Thyroid gland (tissue), 4 donors: ENCODE data around the gene ZNF516. TPM values are rescaled to one million over a fixed set of nuclear protein-coding genes. Genes with fewer than 3 reads are reported as not detected.

ENCODE experiments used
- DNase-seq, 2 donors: peaks; one replicate each; pipeline ENCODE4 v3.0.0-alpha.2; 2019
- H3K27ac ChIP-seq, 3 donors: fragments of 200-600 bp; sonication (generic); 1 replicate in 2 of 3; 2 replicates in 1 of 3; pipeline ENCODE4 v1.5.1; 2016 to 2019; ENCODE audit warnings: mild to moderate bottlenecking in 1 of 3, moderate library complexity in 1 of 3
- H3K27me3 ChIP-seq: fragments of 200-600 bp; sonication (generic); one replicate; pipeline ENCODE4 v1.5.1; 2019
- H3K36me3 ChIP-seq, 2 donors: fragments of 200-600 bp; sonication (generic); one replicate each; pipeline ENCODE4 v1.5.1; 2016 to 2019
- H3K4me1 ChIP-seq, 2 donors: fragments of 200-600 bp; sonication (generic); one replicate each; pipeline ENCODE4 v1.5.1; 2017 to 2019
- H3K4me3 ChIP-seq, 3 donors: fragments of 200-600 bp; sonication (generic); replicated peaks in 1 of 3; 1 replicate in 2 of 3; 2 replicates in 1 of 3; pipeline ENCODE4 v1.5.1; 2016; ENCODE audit warnings: mild to moderate bottlenecking in 1 of 3
- H3K9me3 ChIP-seq: fragments of 200-600 bp; sonication (generic); one replicate; pipeline ENCODE4 v1.5.1; 2017
- CTCF ChIP-seq, 6 experiments: fragments of 200-600 bp in 3 of 6; fragments of 450-650 bp in 3 of 6; sonication (generic) in 3 of 6; IDR thresholded peaks; one replicate each; pipeline ENCODE4 v1.5.1; 2016 to 2019; ENCODE audit warnings: antibody characterized with exemption in 6 of 6, mild to moderate bottlenecking in 2 of 6, inconsistent platforms in 1 of 6, moderate library complexity in 1 of 6
- POLR2A ChIP-seq, 2 donors: fragments of 450-650 bp; IDR thresholded peaks; one replicate each; pipeline ENCODE4 v1.6.1; 2017; ENCODE audit warnings: antibody characterized with exemption in 2 of 2, mild to moderate bottlenecking in 2 of 2, moderate library complexity in 1 of 2
- WGBS, 2 donors: methylation state at CpG; one replicate each; pipeline ENCODE4 v1.1.5; 2017; 5-methylcytosine and 5-hydroxymethylcytosine counted together
- intact Hi-C: fragments of 100-400 bp; cut with DNase I; formaldehyde crosslinking; loops from one replicate; pipeline ENCODE4 v1.15.1; 2023
- total RNA-seq, 4 donors: library from RNA; depleted of rRNA; stranded (reverse); fragments of >200 nt; gene quantifications; one replicate each; pipeline ENCODE4 v1.2.3, GENCODE V29; 2016

The ZNF516 gene
- total RNA-seq, 4 donors from 2014 or later: 25.4 to 44.8 (median 28.6) TPM

- no peak for TF ChIP-seq POLR2A (IDR thresholded peaks at IDR 0.05)
- no peak for TF ChIP-seq CTCF (IDR thresholded peaks at IDR 0.05)
- 95 to 96% methylated on average over 9 of the region's 9 CpGs for WGBS, 2 donors
- DNase-seq: no peak
- peaks cover 15 to 18% of the 10 kb centered on the region in 2 donors for H3K4me1 ChIP-seq
- intact Hi-C loops: no loop called here
- no peaks in the 10 kb centered on the region for H3K9me3 ChIP-seq
- H3K36me3 ChIP-seq: no peaks in the 10 kb centered on the region
- H3K4me3 ChIP-seq: no peak overlapping the region
- H3K27me3 ChIP-seq: no peaks in the 10 kb centered on the region
- H3K27ac ChIP-seq: no peak overlapping the region
These were observed 37.1 kb downstream of the ZNF516 start for GRCh38 chr18:76457957-76458356.

DNA sequence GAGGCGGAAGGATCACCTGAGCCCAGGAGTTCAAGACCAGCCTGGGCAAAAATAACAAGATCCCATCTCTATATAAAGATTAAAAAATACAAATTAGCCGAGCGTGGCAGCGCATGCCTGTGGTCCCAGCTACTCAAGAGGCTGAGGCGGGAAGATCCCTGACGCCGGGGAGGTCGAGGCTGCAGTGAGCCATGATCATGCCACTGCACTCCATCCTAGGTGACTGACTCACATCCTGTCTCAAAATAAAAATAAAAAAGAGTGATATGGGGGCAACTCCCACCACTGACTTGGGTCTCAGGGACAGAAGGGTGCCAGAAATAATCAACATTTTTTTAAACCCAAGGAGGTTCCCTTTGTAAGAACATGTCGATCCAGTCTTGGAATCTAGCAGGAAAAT lies 37.6 kb downstream of the ZNF516 start:
- 83 to 87% methylated on average over 9 of the region's 9 CpGs for WGBS, 2 donors
- DNase-seq: no peak
- Histone ChIP-seq H3K4me1 (peaks cover 15 to 19% of the 10 kb centered on the region in 2 donors), H3K27ac (no peak overlapping the region), H3K4me3 (no peak overlapping the region), H3K9me3 (no peaks in the 10 kb centered on the region), H3K36me3 (no peaks in the 10 kb centered on the region), H3K27me3 (no peaks in the 10 kb centered on the region)
- intact Hi-C loops: no loop called here
- TF ChIP-seq CTCF (IDR thresholded peaks at IDR 0.05) (no peak), POLR2A (IDR thresholded peaks at IDR 0.05) (no peak)

- H3K4me1 ChIP-seq: peaks cover 15 to 25% of the 10 kb centered on the region in 2 donors
- no peak overlapping the region for H3K27ac ChIP-seq
These were observed 38.2 kb downstream of the ZNF516 start for GRCh38 chr18:76456823-76457222.

GRCh38 chr18:76456018-76456750 lies 38.9 kb downstream of the ZNF516 start:
- Histone ChIP-seq H3K27ac (no peak overlapping the region), H3K27me3 (no peaks in the 10 kb centered on the region), H3K4me3 (no peak overlapping the region), H3K36me3 (no peaks in the 10 kb centered on the region), H3K9me3 (no peaks in the 10 kb centered on the region), H3K4me1 (peaks cover 15 to 30% of the 10 kb centered on the region in 2 donors)
- no peak for DNase-seq
- 89% methylated on average over 15 to 16 of the region's 16 CpGs for WGBS, 2 donors
- TF ChIP-seq POLR2A (IDR thresholded peaks at IDR 0.05) (no peak), CTCF (IDR thresholded peaks at IDR 0.05) (no peak)
- intact Hi-C loops: no loop called here

More at GRCh38 chr18:76456823-76457222, 38.2 kb downstream of the ZNF516 start:
- TF ChIP-seq CTCF (IDR thresholded peaks at IDR 0.05) (no peak), POLR2A (IDR thresholded peaks at IDR 0.05) (no peak)
- 95 to 97% methylated on average over 4 of the region's 4 CpGs for WGBS, 2 donors
- Histone ChIP-seq H3K4me3 (no peak overlapping the region), H3K27me3 (no peaks in the 10 kb centered on the region), H3K9me3 (no peaks in the 10 kb centered on the region), H3K36me3 (no peaks in the 10 kb centered on the region)
- intact Hi-C loops: no loop called here
- DNase-seq: no peak

GRCh38 chr18:76455003-76455676 lies 39.9 kb downstream of the ZNF516 start:
- no peaks in the 10 kb centered on the region for H3K36me3 ChIP-seq
- intact Hi-C loops: no loop called here
- no peaks in the 10 kb centered on the region for H3K27me3 ChIP-seq
- no peaks in the 10 kb centered on the region for H3K9me3 ChIP-seq
- TF ChIP-seq POLR2A (IDR thresholded peaks at IDR 0.05) (no peak), CTCF (IDR thresholded peaks at IDR 0.05) (no peak)
- H3K4me3 ChIP-seq: no peak overlapping the region
- peaks cover 13 to 32% of the 10 kb centered on the region in 2 donors for H3K4me1 ChIP-seq
- H3K27ac ChIP-seq: no peak overlapping the region
- WGBS, 2 donors: 85 to 89% methylated on average over 8 of the region's 8 CpGs
- no peak for DNase-seq
